Sigmoid colon (tissue), 6 donors: ENCODE data around the gene SMIM45.
A peak's percentile ranks its signal among the peaks of the same experiment; 100 is the strongest.

Source experiments
- DNase-seq: peaks from one replicate; pipeline ENCODE4 v3.0.0-alpha.2; 2019
- H3K27ac ChIP-seq, 4 donors: fragments of 200-600 bp; sonication (generic); one replicate each; pipeline ENCODE4 v1.5.1; 2016 to 2019; ENCODE audit warnings: mild to moderate bottlenecking in 1 of 4
- H3K27me3 ChIP-seq, 3 donors: fragments of 200-600 bp; sonication (generic); one replicate each; pipeline ENCODE4 v1.5.1; 2019; ENCODE audit warnings: mild to moderate bottlenecking in 1 of 3
- H3K36me3 ChIP-seq, 4 donors: fragments of 200-600 bp; sonication (generic); one replicate each; pipeline ENCODE4 v1.5.1; 2016 to 2019
- H3K4me1 ChIP-seq, 4 donors: fragments of 200-600 bp; sonication (generic); one replicate each; pipeline ENCODE4 v1.5.1; 2017 to 2019
- H3K4me3 ChIP-seq, 4 donors: fragments of 200-600 bp; sonication (generic); one replicate each; pipeline ENCODE4 v1.5.1; 2017 to 2019; ENCODE audit warnings: mild to moderate bottlenecking in 2 of 4, moderate library complexity in 1 of 4
- H3K9me3 ChIP-seq, 4 donors: fragments of 200-600 bp in 3 of 4; sonication (generic) in 3 of 4; one replicate each; pipeline versions ENCODE4 v1.5.1 to v1.6.1; 2013 to 2019
- CTCF ChIP-seq, 4 experiments: fragments of 450-650 bp in 3 of 4; fragments of 200-600 bp in 1 of 4; IDR thresholded peaks; one replicate each; pipeline ENCODE4 v1.5.1; 2016 to 2019; ENCODE audit warnings: antibody characterized with exemption in 4 of 4, mild to moderate bottlenecking in 3 of 4, moderate library complexity in 2 of 4
- EP300 ChIP-seq, 4 donors: sonication (generic); formaldehyde crosslinking; IDR thresholded peaks; one replicate each; pipeline ENCODE4 v1.6.1; 2017; ENCODE audit warnings: antibody characterized with exemption in 4 of 4
- POLR2A ChIP-seq, 2 donors: fragments of 450-650 bp; IDR thresholded peaks; one replicate each; pipeline ENCODE4 v1.6.1; 2016; ENCODE audit warnings: antibody characterized with exemption in 2 of 2, mild to moderate bottlenecking in 2 of 2, moderate library complexity in 2 of 2
- POLR2AphosphoS5 ChIP-seq, 4 donors: sonication (generic); formaldehyde crosslinking; IDR thresholded peaks; one replicate each; pipeline ENCODE4 v1.6.1; 2017; ENCODE audit warnings: antibody characterized with exemption in 4 of 4
- WGBS, 2 donors: extraction: QIAGEN DNeasy Blood & Tissue Kit; methylation state at CpG; one replicate each; pipeline ENCODE4 v1.1.7; 2013; 5-methylcytosine and 5-hydroxymethylcytosine counted together
- intact Hi-C: fragments of 100-400 bp; cut with DNase I; formaldehyde crosslinking; loops from one replicate; pipeline ENCODE4 v1.15.1; 2023
- donor health status: healthy with polysubstance abuse.
- donor health status: healthy.

The SMIM45 gene

GRCh38 chr22:41916745-41917358 lies 35.1 kb upstream of the SMIM45 start:
- Histone ChIP-seq H3K27me3 (peaks cover 42 to 88% (median 87%) of the 10 kb centered on the region in 3 donors), H3K9me3 (no peaks in the 10 kb centered on the region), H3K36me3 (no peaks in the 10 kb centered on the region), H3K4me3 (no peak overlapping the region), H3K27ac (no peak overlapping the region), H3K4me1 (peaks cover 0 to 30% (median 26%) of the 10 kb centered on the region in 4 donors)
- 50 to 69% methylated on average over 10 of the region's 10 CpGs for WGBS, 2 donors
- TF ChIP-seq EP300 (IDR thresholded peaks at IDR 0.05) = no peak
- no peak for TF ChIP-seq POLR2AphosphoS5 (IDR thresholded peaks at IDR 0.05)
- TF ChIP-seq POLR2A (IDR thresholded peaks at IDR 0.05) = no peak
- TF ChIP-seq CTCF (IDR thresholded peaks at IDR 0.05) = no peak
- intact Hi-C loops = no loop called here
- DNase-seq = no peak

GRCh38 chr22:41917375-41917902 lies 34.5 kb upstream of the SMIM45 start:
- no peak for TF ChIP-seq POLR2AphosphoS5 (IDR thresholded peaks at IDR 0.05)
- TF ChIP-seq POLR2A (IDR thresholded peaks at IDR 0.05) = no peak
- TF ChIP-seq EP300 (IDR thresholded peaks at IDR 0.05) = no peak
- TF ChIP-seq CTCF (IDR thresholded peaks at IDR 0.05) = no peak
- DNase-seq = no peak
- H3K36me3 ChIP-seq = no peaks in the 10 kb centered on the region
- 43 to 81% methylated on average over 11 of the region's 11 CpGs for WGBS, 2 donors
- H3K4me3 ChIP-seq = no peak overlapping the region
- intact Hi-C loops = no loop called here
- no peak overlapping the region for H3K27ac ChIP-seq
- peaks cover 36 to 82% (median 81%) of the 10 kb centered on the region in 3 donors for H3K27me3 ChIP-seq
- no peaks in the 10 kb centered on the region for H3K9me3 ChIP-seq
- peaks cover 0 to 30% (median 26%) of the 10 kb centered on the region in 4 donors for H3K4me1 ChIP-seq

- H3K36me3 ChIP-seq = no peaks in the 10 kb centered on the region
- H3K4me3 ChIP-seq = no peak overlapping the region
- H3K4me1 ChIP-seq = peaks cover 0 to 30% (median 26%) of the 10 kb centered on the region in 4 donors
- peaks cover 29 to 77% (median 76%) of the 10 kb centered on the region in 3 donors for H3K27me3 ChIP-seq
- no peak for DNase-seq
- H3K27ac ChIP-seq = no peak overlapping the region
- intact Hi-C loops = no loop called here
- no peaks in the 10 kb centered on the region for H3K9me3 ChIP-seq
- no peak for TF ChIP-seq POLR2AphosphoS5 (IDR thresholded peaks at IDR 0.05)
- TF ChIP-seq POLR2A (IDR thresholded peaks at IDR 0.05) = no peak
- no peak for TF ChIP-seq CTCF (IDR thresholded peaks at IDR 0.05)
- no peak for TF ChIP-seq EP300 (IDR thresholded peaks at IDR 0.05)
- 37 to 66% methylated on average over 23 of the region's 23 CpGs for WGBS, 2 donors
Observed at GRCh38 chr22:41917903-41918791, 33.8 kb upstream of the SMIM45 start.

- intact Hi-C loops = no loop called here
- 2% methylated on average over 62 of the region's 62 CpGs for WGBS, 2 donors
- H3K27me3 ChIP-seq = peaks cover 15 to 66% (median 66%) of the 10 kb centered on the region in 3 donors
- no peak for DNase-seq
- peak overlapping the region; percentile 14 to 52 (median 42) for H3K4me3 ChIP-seq
- H3K4me1 ChIP-seq = peaks cover 0 to 24% (median 23%) of the 10 kb centered on the region in 4 donors
- H3K36me3 ChIP-seq = no peaks in the 10 kb centered on the region
- H3K27ac ChIP-seq = no peak overlapping the region
- H3K9me3 ChIP-seq = no peaks in the 10 kb centered on the region
- TF ChIP-seq EP300 (IDR thresholded peaks at IDR 0.05) (no peak), POLR2AphosphoS5 (IDR thresholded peaks at IDR 0.05) (no peak), CTCF (IDR thresholded peaks at IDR 0.05) (no peak), POLR2A (IDR thresholded peaks at IDR 0.05) (no peak)
Observed at GRCh38 chr22:41919357-41920224, 32.4 kb upstream of the SMIM45 start.
